NCI-H82 treated with DMSO at 0.1 percent for 48 hours (cell line): ENCODE measurements around the gene VSNL1.

Experiments
- DNase-seq: peaks from one replicate; lab custom pipeline; 2025; ENCODE audit not compliant: unreplicated experiment; lab: John Stamatoyannopoulos, UW

Gene VSNL1

GRCh38 chr2:17580319-17580715, 39.8 kb downstream of the VSNL1 start:
- DNase-seq = no peak

DNA sequence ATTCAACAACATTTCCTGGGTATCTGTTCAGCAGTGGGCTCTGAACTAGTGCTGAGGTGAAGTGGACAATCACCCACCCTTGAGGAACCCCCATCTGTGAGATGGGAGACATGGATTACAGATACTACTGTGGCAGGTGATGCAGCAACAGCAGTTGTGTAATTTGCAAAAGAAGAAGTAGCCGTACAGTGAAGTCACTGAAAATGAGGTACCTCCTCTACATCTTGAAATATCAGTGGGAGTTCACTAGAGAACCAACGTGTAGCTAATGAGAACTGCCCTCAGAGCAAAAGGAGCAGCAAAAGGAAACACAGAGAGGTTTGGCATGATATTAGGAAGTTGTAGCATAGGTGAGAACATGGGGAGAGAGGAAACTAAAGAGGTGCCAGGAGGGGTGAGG, 41.3 kb downstream of the VSNL1 start:
- no peak for DNase-seq

DNA sequence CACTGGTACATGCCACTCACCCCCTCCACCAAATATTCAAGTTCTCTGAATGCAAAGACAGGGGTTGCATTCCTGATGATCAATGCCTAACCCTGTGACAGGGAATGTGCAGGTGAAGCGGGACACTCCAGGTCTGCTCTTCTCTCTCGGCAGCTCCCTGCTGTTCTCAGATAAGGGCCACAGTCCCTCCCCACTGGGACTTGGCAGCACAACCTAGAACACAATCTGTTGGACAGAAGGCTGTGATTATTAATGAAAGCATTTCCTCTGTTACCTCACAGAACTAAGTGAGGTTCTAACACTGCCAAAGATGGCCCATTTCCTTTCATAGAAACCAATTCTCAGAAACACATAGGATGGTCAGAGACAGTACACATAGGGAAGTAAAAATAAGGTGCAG, 42.7 kb downstream of the VSNL1 start:
- DNase-seq = no peak

DNA sequence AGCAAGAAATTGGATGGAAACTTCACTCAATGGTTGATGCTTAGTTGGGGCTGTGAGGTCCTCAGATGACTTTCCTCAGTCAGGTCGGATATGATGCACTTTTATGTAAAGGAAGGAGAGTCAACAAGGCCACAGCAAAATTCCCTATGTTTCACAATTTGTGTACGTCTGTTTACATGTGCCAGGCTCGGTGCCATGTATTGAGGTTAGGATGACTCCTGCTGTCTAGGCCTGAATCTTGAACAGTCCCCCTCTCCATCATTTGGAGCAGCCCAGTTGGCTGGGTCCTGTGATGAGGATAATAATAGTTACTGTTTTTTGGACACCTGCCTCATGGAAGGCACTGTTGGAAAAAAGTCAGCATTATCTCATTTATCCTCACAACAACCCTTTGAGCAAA, 43.1 kb downstream of the VSNL1 start:
- DNase-seq = no peak

DNA sequence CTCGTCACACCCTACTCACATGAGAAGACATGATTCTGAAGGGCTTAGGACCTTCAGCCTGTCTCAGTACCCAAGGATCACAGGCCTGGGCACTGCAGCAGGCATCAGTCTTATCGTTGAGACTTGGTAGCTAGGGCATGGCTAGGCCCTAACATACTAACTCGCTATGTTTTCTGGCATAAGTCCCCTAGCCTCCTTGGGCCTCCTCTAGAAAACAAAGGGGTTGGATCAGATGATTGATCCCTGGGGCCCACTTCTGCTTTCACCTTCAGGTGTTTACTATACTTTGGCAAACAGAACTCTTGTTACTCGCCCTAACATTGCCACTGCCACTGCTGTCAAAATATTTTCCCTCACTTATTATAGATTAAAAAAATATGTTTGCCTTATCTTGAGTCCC, 44.2 kb downstream of the VSNL1 start:
- DNase-seq = no peak

DNA sequence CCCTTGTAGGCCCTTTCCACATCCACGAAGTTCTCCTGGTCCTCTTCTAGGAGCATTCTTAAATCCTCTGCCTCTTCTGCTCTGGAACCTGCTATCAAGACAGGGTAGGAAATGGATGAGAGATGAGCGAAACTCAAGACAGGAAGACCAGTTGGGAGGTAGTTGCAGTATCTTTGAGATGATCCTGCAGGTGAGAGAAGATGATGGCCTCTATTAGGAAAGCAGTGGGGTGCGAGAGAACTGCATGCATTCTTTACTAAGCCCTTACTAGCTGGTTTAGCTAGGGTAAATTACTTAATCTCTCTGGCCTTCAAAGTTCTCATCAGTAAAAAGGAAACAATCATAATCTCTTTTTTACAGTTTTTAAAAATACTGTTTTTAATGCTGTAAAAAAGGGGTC, 47.0 kb downstream of the VSNL1 start:
- no peak for DNase-seq

DNA sequence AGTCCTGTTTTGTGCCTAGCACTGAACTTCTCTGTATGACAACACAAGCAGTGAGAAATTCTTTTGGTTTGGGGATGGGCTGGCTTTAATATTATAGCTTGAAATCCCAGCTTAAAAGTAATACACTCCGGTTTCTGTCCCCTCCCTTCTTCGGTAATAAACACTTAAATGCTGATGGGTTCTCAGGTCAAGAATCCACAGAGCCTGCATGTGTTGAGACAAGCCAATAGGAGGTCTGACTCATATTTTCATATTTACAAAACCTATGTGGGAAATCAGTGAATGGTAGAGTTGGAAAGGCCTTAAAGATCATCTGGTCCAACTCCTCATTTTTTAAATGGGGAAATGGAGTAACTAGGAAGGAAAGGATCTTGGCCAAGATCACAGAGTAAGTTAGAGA, 47.5 kb downstream of the VSNL1 start:
- no peak for DNase-seq

GRCh38 chr2:17589406-17590035, 49.0 kb downstream of the VSNL1 start:
- DNase-seq = no peak

DNA sequence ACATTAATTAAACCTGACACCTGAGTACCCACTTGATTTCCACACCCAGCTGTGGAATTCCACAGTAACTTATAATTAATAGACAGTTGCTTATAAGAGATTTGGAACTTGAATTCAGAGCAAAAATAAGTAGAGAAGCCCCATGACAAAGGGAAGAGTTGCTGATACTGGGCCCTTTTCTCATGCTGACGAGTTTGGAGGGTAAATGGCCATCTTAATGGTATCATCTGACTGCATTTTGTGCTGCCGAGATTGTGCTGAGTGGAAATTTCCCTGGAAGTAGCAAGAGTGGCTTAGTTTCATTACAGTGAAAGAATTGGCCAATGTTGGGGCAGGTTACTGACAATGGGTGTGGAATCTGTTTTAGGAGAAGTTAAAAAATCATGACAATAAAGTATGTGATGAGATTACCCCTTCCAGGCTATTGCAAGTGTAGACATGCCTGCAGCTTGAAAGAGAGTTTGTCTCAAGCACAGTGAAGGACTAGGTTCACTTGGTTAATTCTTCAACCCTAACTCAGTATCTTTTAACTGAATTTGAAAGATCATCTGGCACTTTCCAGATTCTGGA, 49.9 kb downstream of the VSNL1 start:
- no peak for DNase-seq

DNA sequence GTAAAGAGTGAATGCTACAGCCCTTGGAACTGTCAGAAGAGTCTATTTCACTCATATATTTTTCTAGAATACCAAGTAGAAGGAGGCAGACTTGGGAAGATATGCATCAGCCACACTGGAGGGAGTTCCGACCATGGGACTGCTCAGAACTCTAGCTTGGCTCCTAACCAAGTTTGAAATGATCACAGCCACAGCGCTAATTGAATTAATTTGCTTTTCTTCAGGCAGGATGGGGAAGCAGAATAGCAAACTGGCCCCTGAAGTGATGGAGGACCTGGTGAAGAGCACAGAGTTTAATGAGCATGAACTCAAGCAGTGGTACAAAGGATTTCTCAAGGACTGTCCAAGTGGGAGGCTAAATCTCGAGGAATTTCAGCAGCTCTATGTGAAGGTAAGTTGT, 51.4 kb downstream of the VSNL1 start:
- no peak for DNase-seq

GRCh38 chr2:17592731-17593409, 52.4 kb downstream of the VSNL1 start:
- no peak for DNase-seq

DNA sequence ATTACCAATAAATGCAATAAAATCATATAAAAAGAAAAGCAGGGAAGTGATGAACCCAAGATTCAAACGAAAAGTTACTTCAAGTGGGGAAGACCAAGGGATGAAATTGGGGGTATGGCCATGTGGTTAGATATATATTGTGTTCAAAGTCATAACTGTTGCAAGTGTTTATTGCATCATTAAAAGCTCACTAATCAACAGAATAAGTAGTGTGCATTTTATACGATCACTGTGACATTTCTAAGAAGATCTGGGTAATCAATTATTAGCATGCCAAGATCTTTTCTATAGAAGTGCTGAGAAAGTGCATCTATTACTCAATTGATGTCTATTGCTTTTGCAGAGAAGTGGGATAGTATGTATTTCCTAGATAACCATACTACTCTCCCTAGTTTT, 52.9 kb downstream of the VSNL1 start:
- DNase-seq = no peak

DNA sequence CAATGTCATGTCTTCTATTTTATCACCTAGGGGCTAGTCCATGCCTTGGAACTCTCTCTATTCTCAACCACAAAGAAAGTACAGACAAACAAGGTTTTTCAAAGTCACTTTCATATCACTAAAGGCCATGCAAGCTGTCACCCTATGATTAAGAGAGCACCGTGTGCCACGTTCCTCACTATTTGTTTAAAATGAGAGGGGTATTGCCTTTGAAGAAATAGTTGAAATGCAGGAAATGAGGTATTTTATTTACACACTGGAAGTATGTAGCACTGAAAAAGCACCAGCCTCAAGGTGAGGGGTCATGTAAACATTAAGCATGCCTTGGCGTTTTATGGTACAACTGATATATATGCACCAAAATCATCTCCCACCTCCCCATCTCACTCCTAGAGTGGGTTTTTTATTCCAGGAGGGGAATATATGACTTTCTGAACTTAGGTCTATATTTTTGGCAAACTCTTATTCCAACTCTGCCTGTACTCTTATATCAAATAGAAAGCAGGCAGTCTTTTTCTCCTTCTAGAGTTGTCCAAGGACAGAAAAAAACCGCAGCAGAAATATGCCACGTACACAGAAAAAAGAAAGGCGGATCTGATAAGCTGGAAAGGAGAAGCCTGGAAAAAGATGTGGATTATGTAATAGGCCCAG, 53.5 kb downstream of the VSNL1 start:
- no peak for DNase-seq

DNA sequence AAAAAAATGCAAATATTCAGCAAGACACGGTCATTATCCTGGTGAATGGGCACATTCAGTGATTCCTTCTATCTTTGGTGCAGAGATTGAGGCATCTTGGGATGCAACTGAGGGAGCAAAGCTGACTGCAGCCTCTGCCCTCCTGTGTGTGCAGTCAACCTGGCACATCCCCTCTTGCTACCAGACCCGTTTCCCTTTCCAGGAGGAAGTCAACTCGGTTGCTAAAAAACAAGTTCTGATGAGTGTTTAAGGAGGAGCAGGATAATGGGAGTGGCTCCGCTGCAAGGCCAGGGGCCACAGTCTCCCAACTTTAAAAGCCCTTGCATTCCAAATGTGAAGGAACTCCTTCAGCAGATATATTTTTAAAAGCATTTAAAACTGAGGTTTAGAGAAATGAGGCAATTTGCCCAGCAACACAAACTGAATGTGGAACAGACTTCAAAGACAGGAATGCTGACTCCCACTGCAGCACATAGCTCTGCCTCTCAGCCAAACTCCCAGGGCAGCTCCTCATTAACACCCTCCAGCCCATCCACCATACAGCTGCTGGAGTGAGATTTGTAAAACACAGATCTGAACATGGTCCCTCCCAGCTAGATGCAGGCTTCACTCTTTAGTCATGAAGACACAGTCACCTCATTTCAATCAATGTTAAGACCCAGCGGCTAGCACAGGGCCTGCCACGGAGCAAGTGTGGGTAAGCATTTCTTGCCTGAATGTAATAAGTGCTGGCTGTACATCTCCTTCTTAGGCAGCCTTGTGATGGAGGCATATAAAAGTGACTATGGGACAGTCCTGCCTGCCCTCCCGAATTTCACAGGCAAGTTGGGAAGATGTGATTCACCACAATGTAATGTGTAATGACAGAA, 54.3 kb downstream of the VSNL1 start:
- no peak for DNase-seq

DNA sequence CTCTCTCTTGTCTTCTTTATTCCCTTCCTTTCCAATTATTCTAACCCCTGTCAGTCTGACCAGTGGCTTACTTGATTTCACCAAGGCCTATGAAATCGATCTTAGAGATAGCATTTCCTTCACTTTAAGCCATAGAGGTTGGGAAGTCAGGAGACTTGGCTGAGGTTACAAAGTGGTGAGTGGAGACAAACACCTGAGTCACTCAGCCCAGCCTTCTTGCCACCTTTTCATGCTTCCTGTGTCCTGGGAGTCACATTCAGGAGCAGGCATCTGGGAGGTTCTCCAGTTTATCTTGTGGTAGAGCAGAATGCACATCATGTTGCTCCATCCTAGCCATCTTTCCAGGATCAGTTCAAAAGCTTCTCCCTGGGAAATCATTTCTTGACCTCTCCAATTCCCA, 59.1 kb downstream of the VSNL1 start:
- DNase-seq = no peak

- no peak for DNase-seq
Measured at GRCh38 chr2:17600556-17601204, 60.2 kb downstream of the VSNL1 start.

GRCh38 chr2:17604050-17604449, 63.6 kb downstream of the VSNL1 start:
- DNase-seq = no peak

- DNase-seq = no peak
Measured at GRCh38 chr2:17605696-17606095, 65.2 kb downstream of the VSNL1 start.

- DNase-seq = no peak
Measured at GRCh38 chr2:17606851-17607250, 66.4 kb downstream of the VSNL1 start.

- DNase-seq = no peak
Measured at GRCh38 chr2:17607379-17607778, 66.9 kb downstream of the VSNL1 start.

GRCh38 chr2:17608251-17608650, 67.8 kb downstream of the VSNL1 start:
- DNase-seq = no peak
